Activated CD4-positive, CD25-positive, alpha-beta regulatory T cell treated with anti-CD3 and anti-CD28 coated beads, Interleukin-2, amount 50 U/mL, for 72 hours (primary cell): ENCODE results near the gene C1R.

Source experiments
- DNase-seq: peaks from one replicate; pipeline ENCODE4 v3.0.0; 2021

C1R gene

GRCh38 chr12:7096006-7096932, 4.0 kb upstream of the C1R start:
- DNase-seq = no peak

- DNase-seq = no peak
Observed at GRCh38 chr12:7093892-7094291, 1.6 kb upstream of the C1R start.

GRCh38 chr12:7093486-7093885, 1.2 kb upstream of the C1R start:
- DNase-seq = no peak

- no peak for DNase-seq
Observed at GRCh38 chr12:7092986-7093460, 778 bp upstream of the C1R start.

- DNase-seq = no peak
Observed at GRCh38 chr12:7091660-7092228, 501 bp downstream of the C1R start.

GRCh38 chr12:7091171-7091570, 1.1 kb downstream of the C1R start:
- DNase-seq = no peak

GRCh38 chr12:7090222-7090998, 1.8 kb downstream of the C1R start:
- DNase-seq = no peak

- no peak for DNase-seq
Observed at GRCh38 chr12:7089196-7089871, 2.9 kb downstream of the C1R start.

- DNase-seq = no peak
Observed at GRCh38 chr12:7083125-7083524, 9.1 kb downstream of the C1R start.

GRCh38 chr12:7081037-7081436, 11.2 kb downstream of the C1R start:
- no peak for DNase-seq

GRCh38 chr12:7079826-7080125, 12.5 kb downstream of the C1R start:
- DNase-seq = no peak

- DNase-seq = no peak
Observed at GRCh38 chr12:7078163-7078562, 14.1 kb downstream of the C1R start.

GRCh38 chr12:7076493-7076892, 15.8 kb downstream of the C1R start:
- no peak for DNase-seq

- no peak for DNase-seq
Observed at GRCh38 chr12:7075939-7076338, 16.3 kb downstream of the C1R start.

GRCh38 chr12:7075518-7075917, 16.7 kb downstream of the C1R start:
- DNase-seq = no peak

- no peak for DNase-seq
Observed at GRCh38 chr12:7073946-7074345, 18.3 kb downstream of the C1R start.

- DNase-seq = no peak
Observed at GRCh38 chr12:7072554-7072953, 19.7 kb downstream of the C1R start.

GRCh38 chr12:7072035-7072434, 20.2 kb downstream of the C1R start:
- no peak for DNase-seq

- no peak for DNase-seq
Observed at GRCh38 chr12:7069386-7069785, 22.9 kb downstream of the C1R start.

GRCh38 chr12:7068994-7069346, 23.3 kb downstream of the C1R start:
- no peak for DNase-seq

GRCh38 chr12:7068240-7068993, 23.8 kb downstream of the C1R start:
- no peak for DNase-seq

GRCh38 chr12:7067096-7067495, 25.1 kb downstream of the C1R start:
- DNase-seq = no peak

GRCh38 chr12:7066596-7066995, 25.6 kb downstream of the C1R start:
- no peak for DNase-seq
